ENCODE data around the gene HIVEP3. TPM values are rescaled to one million over a fixed set of nuclear protein-coding genes. Genes with fewer than 3 reads are reported as not detected.

HIVEP3 gene
- total RNA-seq, 1 experiment from 2014 or later = 1.4 TPM

GRCh38 chr1:41765152-41765551, 153.6 kb downstream of the HIVEP3 start:
- no peak overlapping the region for H4K5ac ChIP-seq (ENCODE audit: insufficient read length, low read depth, low read length)
- TF ChIP-seq, protein P1, sequence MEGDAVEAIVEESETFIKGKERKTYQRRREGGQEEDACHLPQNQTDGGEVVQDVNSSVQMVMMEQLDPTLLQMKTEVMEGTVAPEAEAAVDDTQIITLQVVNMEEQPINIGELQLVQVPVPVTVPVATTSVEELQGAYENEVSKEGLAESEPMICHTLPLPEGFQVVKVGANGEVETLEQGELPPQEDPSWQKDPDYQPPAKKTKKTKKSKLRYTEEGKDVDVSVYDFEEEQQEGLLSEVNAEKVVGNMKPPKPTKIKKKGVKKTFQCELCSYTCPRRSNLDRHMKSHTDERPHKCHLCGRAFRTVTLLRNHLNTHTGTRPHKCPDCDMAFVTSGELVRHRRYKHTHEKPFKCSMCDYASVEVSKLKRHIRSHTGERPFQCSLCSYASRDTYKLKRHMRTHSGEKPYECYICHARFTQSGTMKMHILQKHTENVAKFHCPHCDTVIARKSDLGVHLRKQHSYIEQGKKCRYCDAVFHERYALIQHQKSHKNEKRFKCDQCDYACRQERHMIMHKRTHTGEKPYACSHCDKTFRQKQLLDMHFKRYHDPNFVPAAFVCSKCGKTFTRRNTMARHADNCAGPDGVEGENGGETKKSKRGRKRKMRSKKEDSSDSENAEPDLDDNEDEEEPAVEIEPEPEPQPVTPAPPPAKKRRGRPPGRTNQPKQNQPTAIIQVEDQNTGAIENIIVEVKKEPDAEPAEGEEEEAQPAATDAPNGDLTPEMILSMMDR (conservative IDR thresholded peaks at IDR 0.05) = no peak
- no peak overlapping the region for H2AK5ac ChIP-seq (ENCODE audit: insufficient read length, low read length)
- H2BK120ac ChIP-seq (ENCODE audit: low read depth, low read length, poor library complexity, severe bottlenecking) = no peak overlapping the region
- H3K27ac ChIP-seq (ENCODE audit: insufficient read length, low read depth, low read length) = no peak overlapping the region
- H3K27me3 Mint-ChIP-seq (ENCODE audit: low read depth) = peaks cover 5% of the 10 kb centered on the region
- peaks cover 11 to 12% of the 10 kb centered on the region in 2 experiments; a peak in 4 of 5 replicates for H3K9me3 Mint-ChIP-seq
- no peak overlapping the region for H3K4me2 ChIP-seq (ENCODE audit: insufficient read depth, insufficient read length, low read length)
- no peak overlapping the region for H2BK20ac ChIP-seq (ENCODE audit: low read depth, low read length, poor library complexity, severe bottlenecking)
- H3K4me1 ChIP-seq (ENCODE audit: insufficient read depth, low read length) = no peaks in the 10 kb centered on the region
- no peak overlapping the region for H2BK15ac ChIP-seq (ENCODE audit: low read depth, low read length)
- H3K23me2 ChIP-seq (ENCODE audit: insufficient read length, low read depth, low read length, poor library complexity, severe bottlenecking) = no peaks in the 10 kb centered on the region
- H2BK12ac ChIP-seq (ENCODE audit: insufficient read length, low read depth, low read length) = no peak overlapping the region
- H3K4me3 Mint-ChIP-seq = no peak overlapping the region
- H2BK5ac ChIP-seq (ENCODE audit: insufficient read length, low read length) = no peak overlapping the region
- no peak overlapping the region for H3K27ac Mint-ChIP-seq
- H3T11ph ChIP-seq (ENCODE audit: low read length) = no peak overlapping the region
- no peaks in the 10 kb centered on the region for H3K79me2 ChIP-seq (ENCODE audit: insufficient read depth, low read length)
- WGBS (ENCODE audit: extremely low coverage, insufficient read length, low lambda C conversion rate) = no CpG with 5 or more reads among the region's 3 CpGs
- H3K56ac ChIP-seq (ENCODE audit: insufficient read length, low read depth, low read length) = no peak overlapping the region
- H3K9ac ChIP-seq (ENCODE audit: extremely low read depth, insufficient read length, low read length) = no peak overlapping the region
- no peak overlapping the region for H3K14ac ChIP-seq (ENCODE audit: insufficient read depth, low read length)
- no peak overlapping the region for H3K23ac ChIP-seq (ENCODE audit: insufficient read length, low read depth, low read length)
- H3K4ac ChIP-seq (ENCODE audit: low read depth, low read length) = no peak overlapping the region
- no peak overlapping the region for H4K8ac ChIP-seq (replicated peaks; ENCODE audit: insufficient read length, low read depth, low read length)
- H4K91ac ChIP-seq (ENCODE audit: insufficient read length, low read depth, low read length) = no peak overlapping the region
- peaks cover 0 to 5% of the 10 kb centered on the region in 2 experiments; a peak in 3 of 4 replicates for H3K4me1 Mint-ChIP-seq
- H4K20me1 ChIP-seq (ENCODE audit: control insufficient read depth, insufficient read depth, insufficient read length) = no peaks in the 10 kb centered on the region
- H2AFZ ChIP-seq (ENCODE audit: low read length) = no peak overlapping the region
- no peaks in the 10 kb centered on the region for H3K79me1 ChIP-seq (ENCODE audit: insufficient read depth, low read depth, low read length, poor library complexity, severe bottlenecking)
- no peak for DNase-seq
- H3K18ac ChIP-seq (ENCODE audit: insufficient read length, low read depth, low read length) = no peak overlapping the region
- peaks cover 0 to 3% (median 0%) of the 10 kb centered on the region in 3 experiments; a peak in 1 of 7 replicates for H3K36me3 Mint-ChIP-seq (ENCODE audit: insufficient read depth in 1 of 3, low read depth in 3 of 3)
- peaks cover 9% of the 10 kb centered on the region for H3K9me3 ChIP-seq (ENCODE audit: control insufficient read depth, low read depth, low read length)
- no peaks in the 10 kb centered on the region for H3K27me3 ChIP-seq (ENCODE audit: insufficient read depth, low read length)

Data from H9 (cell line).